Measurements from ENCODE around the gene RAB3C.
"Not testable (repeated sequence)": the region's sequence is repeated elsewhere in the genome, so short reads cannot be mapped to it uniquely, and the experiment has no call there.

Gene RAB3C

GRCh38 chr5:58582803-58583491 is at the start of gene RAB3C:
RAB3C (plus strand) TSS chr5:58583075; CDS start chr5:58583209, 134 bp downstream.
- DNase-seq (ENCODE audit: low spot score): no peak

DNA sequence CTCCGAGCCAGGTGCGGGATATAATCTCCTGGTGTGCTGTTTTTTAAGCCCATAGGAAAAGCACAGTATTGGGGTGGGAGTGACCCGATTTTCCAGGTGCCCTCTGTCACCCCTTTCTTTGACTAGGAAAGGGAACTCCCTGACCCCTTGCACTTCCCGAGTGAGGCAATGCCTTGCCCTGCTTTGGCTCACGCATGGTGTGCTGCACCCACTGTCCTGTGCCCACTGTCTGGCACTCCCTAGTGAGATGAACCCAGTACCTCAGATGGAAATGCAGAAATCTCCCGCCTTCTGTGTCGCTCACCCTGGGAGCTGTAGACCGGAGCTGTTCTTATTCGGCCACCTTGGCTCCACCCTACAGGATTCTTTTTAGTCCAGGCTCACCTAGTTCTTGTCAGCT is 40.9 kb upstream of the RAB3C start:
- not testable (repeated sequence) for DNase-seq (ENCODE audit: low spot score)

- no peak for DNase-seq (ENCODE audit: low spot score)
Measured at GRCh38 chr5:58542709-58543108, 40.2 kb upstream of the RAB3C start.

- no peak for DNase-seq (ENCODE audit: low spot score)
Measured at GRCh38 chr5:58543723-58544122, 39.2 kb upstream of the RAB3C start.

- DNase-seq (ENCODE audit: low spot score): no peak
Measured at GRCh38 chr5:58544195-58544594, 38.7 kb upstream of the RAB3C start.

GRCh38 chr5:58544926-58545325 is 37.9 kb upstream of the RAB3C start:
- DNase-seq (ENCODE audit: low spot score): no peak

DNA sequence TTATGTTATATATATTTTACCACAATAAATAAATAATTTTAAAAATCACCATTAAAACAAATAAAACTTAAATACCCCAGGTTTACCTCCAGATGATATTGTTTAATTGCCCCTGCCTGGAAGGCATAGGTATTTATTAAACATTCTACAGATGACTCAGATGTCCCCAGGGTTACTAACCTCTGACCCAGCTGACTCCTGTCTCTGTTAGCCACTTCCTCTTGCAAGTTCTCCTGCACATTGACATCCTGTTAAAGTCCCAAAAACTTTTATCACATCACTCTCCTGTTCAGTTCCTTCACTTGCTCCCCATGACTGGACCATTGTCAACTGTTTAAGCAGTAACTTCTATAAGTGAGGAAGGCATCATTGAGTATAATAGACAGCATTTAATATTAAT is 37.0 kb upstream of the RAB3C start:
- DNase-seq (ENCODE audit: low spot score): no peak

- DNase-seq (ENCODE audit: low spot score): no peak
Measured at GRCh38 chr5:58548068-58548467, 34.8 kb upstream of the RAB3C start.

GRCh38 chr5:58551492-58551891 is 31.4 kb upstream of the RAB3C start:
- DNase-seq (ENCODE audit: low spot score): no peak

DNA sequence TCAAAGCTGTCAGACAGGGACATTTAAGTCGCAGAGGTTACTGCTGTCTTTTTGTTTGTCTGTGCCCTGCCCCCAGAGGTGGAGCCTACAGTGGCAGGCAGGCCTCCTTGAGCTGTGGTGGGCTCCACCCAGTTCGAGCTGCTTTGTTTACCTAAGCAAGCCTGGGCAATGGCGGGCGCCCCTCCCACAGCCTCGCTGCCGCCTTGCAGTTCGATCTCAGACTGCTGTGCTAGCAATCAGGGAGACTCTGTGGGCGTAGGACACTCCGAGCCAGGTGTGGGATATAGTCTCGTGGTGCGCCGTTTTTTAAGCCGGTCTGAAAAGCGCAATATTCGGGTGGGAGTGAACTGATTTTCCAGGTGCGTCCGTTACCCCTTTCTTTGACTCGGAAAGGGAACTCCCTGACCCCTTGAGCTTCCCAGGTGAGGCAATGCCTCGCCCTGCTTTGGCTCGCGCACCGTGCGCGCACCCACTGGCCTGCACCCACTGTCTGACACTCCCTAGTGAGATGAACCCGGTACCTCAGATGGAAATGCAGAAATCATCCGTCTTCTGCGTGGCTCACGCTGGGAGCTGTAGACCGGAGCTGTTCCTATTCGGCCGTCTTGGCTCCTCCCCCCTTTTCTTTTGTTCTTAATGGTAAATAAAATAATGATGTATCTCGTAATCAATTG is 25.1 kb upstream of the RAB3C start:
- DNase-seq (ENCODE audit: low spot score): not testable (repeated sequence)

- DNase-seq (ENCODE audit: low spot score): not testable (repeated sequence)
Measured at GRCh38 chr5:58563016-58563700, 19.7 kb upstream of the RAB3C start.

DNA sequence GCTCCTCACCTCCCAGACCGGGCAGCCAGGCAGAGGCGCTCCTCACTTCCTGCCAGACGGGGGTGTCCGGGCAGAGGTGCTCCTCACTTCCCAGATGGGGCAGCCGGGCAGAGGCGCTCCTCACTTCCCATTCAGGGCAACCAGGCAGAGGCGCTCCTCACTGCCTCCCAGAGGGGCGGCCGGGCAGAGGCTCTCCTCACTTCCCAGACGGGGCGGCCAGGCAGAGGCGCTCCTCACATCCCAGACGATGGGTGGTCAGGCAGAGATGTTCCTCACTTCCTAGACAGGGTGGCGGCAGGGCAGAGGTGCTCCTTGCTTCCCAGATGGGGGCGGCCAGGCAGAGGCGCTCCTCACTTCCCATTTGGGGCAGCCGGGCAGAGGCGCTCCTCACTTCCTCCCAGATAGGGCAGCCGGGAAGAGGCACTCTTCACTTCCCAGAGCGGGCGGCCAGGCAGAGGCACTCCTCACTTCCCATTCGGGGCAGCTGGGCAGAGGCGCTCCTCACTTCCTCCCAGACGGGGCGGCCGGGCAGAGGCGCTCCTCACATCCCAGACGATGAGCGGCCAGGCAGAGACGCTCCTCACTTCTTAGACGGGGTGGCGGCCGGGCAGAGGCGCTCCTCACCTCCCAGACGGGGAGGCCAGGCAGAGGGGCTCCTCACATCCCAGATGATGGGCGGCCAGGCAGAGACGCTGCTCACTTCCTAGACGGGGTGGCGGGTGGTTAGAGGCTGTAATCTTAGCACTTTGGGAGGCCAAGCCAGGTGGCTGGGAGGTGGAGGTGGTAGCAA is 18.6 kb upstream of the RAB3C start:
- not testable (repeated sequence) for DNase-seq (ENCODE audit: low spot score)

DNA sequence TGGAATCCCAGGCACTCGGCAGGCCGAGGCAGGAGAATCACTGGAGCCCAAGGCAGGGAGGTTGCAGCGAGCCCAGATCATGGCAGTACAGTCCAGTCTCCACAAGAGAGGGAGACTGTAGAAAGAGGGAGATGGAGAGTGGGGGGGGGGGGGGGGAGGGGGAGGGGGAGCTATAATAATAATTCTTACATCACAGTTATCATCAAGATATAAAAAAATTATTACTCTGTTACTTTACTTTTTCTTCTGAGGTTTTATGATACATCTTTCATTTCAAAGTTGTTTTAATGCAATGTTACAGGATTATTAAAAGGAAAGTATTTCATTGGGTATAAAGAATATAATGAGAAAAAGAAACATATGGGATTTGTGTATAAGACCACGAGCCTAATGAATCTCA is 17.8 kb upstream of the RAB3C start:
- no peak for DNase-seq (ENCODE audit: low spot score)

DNA sequence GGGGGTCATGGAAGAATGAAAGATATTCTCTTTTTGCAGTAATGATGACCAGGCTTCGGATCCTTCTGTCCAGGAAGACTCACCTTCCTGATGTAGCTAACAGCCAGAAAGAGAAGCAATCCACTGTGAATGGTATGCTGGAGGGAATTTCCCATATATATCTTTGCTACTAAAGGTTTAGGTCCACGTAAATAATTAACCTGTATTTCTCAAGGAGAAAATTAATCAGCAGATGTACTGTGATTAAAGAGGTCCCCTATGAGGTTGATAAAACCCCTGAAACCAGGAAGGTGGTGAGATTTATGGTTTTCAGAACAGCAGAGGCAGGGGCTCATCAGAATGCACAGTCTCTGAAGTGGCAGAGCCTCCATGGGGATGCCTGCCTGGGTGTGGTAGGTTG is 11.4 kb upstream of the RAB3C start:
- DNase-seq (ENCODE audit: low spot score): no peak

GRCh38 chr5:58572973-58573372 is 9.9 kb upstream of the RAB3C start:
- DNase-seq (ENCODE audit: low spot score): not testable (repeated sequence)

DNA sequence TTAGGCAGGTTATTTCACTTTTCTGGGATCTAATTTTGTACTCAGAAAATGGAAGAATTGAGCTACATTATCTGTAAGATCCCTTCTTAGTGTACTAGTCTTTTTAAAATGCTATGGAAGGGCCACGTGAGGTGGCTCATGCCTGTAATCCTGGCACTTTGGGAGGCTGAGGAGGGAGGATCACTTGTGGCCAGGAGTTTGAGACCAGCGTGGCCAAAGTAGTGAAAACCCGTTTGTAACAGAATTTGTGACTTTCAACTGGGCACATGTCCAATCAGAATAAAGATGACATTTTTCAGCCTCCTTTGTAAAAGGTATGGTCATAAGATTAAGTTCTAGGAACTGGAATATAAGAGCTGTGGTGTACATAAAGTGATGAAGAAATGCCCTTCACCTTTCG is 3.1 kb upstream of the RAB3C start:
- DNase-seq (ENCODE audit: low spot score): no peak

DNA sequence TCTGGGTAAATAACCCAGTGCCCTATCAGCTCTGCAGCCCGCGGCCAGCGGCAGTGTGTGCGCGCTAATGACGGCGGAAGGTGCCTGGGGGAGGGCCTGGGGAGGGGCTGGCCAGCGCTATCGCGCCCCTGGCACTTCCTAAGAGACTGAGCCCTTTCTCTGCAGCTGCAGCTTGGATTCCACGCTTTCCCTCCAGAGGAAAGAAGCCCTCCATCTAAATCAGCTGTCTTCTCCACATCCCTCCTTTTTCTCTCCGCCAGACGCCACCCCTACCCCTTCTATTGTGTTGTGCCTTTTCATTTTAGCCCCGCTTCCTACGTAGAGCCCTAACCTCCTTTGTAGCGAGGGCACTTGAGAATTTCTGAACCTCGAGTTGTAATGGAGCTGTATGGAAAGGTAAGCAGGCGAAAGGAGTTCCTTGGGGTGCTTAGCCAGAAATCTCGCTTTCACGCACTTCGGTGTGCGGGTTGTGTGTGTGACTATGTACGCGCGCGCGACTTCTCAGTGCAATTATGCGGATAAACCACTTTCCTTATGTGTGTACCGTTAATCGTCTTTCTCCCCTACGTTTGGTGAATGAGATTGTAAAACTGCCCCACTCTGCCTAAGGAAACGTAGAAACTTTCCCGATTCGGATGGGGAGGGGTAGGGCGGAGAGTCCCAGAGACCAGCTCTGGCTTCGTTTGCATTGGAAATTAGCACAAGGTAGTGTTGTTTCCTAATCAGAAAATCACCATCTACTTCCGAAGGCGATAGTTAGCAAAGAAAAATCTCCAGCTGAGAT is 664 bp upstream of the RAB3C start:
- DNase-seq (ENCODE audit: low spot score): no peak

DNA sequence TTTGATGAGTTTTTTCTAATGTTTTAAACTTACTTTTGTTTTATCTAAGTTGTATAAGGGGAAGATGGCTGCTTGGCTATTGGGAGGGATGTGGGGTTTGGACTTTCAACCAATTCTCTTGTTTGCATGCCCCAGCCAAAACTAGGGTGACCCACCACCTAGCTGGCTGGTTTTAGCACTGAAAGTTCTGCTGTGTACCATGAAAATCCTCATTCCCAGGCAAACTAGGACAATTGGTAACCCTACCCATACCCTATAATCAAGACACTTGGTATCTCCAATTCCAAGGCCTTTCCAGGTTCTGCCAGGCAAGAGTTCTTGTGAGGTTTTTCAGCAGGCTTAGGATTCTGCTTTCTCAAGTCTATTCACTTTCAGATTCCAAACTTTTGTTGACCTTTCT is 13.1 kb downstream of the RAB3C start:
- DNase-seq (ENCODE audit: low spot score): no peak

DNA sequence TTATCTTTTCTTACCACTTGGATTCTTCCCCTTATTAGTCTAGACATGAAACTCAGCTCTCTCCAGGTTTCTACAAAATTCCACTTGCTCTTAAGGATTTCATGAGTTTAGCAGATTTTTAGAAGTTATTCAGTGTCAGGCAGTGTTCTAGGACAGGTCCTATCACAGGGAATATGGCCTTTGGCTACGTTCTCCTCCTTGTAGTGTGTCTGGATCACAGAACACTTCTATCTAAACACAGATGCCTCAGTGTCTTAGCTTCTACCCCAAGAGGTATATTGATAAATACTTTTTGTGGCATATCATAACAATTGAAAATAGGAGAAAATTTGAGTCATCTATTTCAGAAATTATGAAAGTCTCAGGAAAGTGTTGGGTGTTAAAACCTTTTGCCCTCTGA is 15.6 kb downstream of the RAB3C start:
- DNase-seq (ENCODE audit: low spot score): no peak

DNA sequence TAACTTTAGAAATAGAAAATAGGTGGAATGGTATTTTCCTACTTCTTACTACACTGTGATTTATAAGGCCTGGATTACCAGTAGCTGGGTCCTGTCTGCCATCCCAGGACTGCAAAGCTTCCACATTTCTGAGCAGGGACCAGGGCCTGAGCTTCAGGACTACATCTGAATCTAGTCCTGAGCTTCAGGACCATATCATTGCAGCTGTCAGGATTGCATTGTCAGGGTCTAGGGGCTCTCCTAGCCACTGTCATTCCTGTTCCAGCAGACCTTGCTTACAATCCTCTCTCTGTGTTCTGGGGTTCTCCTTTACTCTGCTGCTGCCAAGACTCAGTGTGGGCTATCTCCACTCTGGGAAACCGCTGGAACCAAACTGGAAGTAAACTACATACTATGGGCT is 16.3 kb downstream of the RAB3C start:
- DNase-seq (ENCODE audit: low spot score): no peak

DNA sequence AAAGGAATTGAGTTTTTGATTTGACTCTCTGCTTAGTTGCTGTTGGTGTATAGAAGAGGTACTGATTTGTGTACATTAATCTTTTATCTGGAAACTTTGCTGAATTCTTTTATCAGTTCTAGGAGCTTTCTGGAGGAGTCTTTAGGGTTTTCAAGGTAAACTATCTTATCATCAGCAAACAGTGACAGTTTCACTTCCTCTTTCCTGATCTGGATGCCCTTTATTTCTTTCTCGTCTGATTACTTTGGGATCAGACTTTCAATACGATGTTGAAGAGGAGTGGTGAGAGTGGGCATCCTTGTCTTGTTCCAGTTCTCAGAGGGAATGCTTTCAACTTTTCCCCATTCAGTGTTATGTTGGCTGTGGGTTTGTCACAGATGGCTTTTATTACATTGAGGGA is 17.7 kb downstream of the RAB3C start:
- not testable (repeated sequence) for DNase-seq (ENCODE audit: low spot score)

DNA sequence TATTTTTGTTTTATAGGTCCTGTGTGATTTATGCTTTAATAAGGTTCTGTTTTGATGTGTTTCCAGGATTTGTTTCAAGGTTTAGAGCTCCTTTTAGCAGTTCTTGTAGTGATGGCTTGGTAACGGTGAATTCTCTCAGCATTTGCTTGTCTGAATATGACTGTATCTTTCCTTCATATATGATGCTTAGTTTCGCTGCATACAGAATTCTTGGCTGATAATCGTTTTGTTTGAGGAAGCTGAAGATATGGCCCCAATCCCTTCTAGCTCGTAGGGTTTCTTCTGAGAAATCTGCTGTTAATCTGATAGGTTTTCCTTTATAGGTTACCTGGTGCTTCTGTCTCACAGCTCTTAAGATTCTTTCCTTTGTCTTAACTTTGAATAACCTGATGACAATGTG is 20.0 kb downstream of the RAB3C start:
- DNase-seq (ENCODE audit: low spot score): not testable (repeated sequence)
